ENCODE data around the gene CCDC82. TPM values are rescaled to one million over a fixed set of nuclear protein-coding genes. Genes with fewer than 3 reads are reported as not detected.

The CCDC82 gene
- total RNA-seq, 2 experiments from 2014 or later, result 23.7 to 24.4 TPM

- Mint-ChIP-seq H3K27me3 (no peaks in the 10 kb centered on the region), H3K4me3 (no peak overlapping the region), H3K9me3 (no peaks in the 10 kb centered on the region), H3K27ac (peak overlapping the region; percentile 66), H3K4me1 (ENCODE audit: low read depth) (peaks cover 88% of the 10 kb centered on the region), H3K36me3 (ENCODE audit: low read depth) (peaks cover 83% of the 10 kb centered on the region)
- ChIA-PET CTCF (interaction anchor here (1.1 to 1.5 kb wide), 2 partner anchors 11 to 18 kb away, joined by 4 to 6 read pairs; partner anchors contain the start of gene MAML2), POLR2A (interaction anchor here (0.8 to 1.7 kb wide), 2 partner anchors 11 to 13 kb away, joined by 3 to 5 read pairs; no protein-coding TSS in a partner anchor)
- ATAC-seq (ENCODE audit: poor library complexity) (no peak), DNase-seq (no peak)
- H3K4me3 ChIP-seq (ENCODE audit: low read length), result no peak overlapping the region
- H3K36me3 ChIP-seq (ENCODE audit: insufficient read depth, low read length), result peaks cover 3% of the 10 kb centered on the region
- H3K27me3 ChIP-seq (ENCODE audit: control insufficient read depth in 1 of 2, insufficient read depth in 2 of 2, low read length in 2 of 2), result no peaks in the 10 kb centered on the region
- peaks cover 2% of the 10 kb centered on the region for H3K4me1 ChIP-seq (ENCODE audit: insufficient read depth, low read length)
- H3K9me3 ChIP-seq (ENCODE audit: control insufficient read depth in 1 of 2, insufficient read depth in 1 of 2, low read length in 2 of 2), result no peaks in the 10 kb centered on the region
- intact Hi-C loops (cut with DNase I, micrococcal nuclease), result no loop called here
- TF ChIP-seq CTCF (IDR thresholded peaks at IDR 0.05), result no peak
- H3K27ac ChIP-seq (ENCODE audit: low read depth in 1 of 2, low read length in 2 of 2), result no peak overlapping the region
Observed at GRCh38 chr11:96324912-96325311, 64.8 kb downstream of the CCDC82 start.

- H3K9me3 Mint-ChIP-seq, result no peaks in the 10 kb centered on the region
- no peak for DNase-seq
- ChIA-PET CTCF (interaction anchor here (1.2 kb wide), 1 partner anchor 20 kb away, joined by 6 read pairs; the partner anchor contains the start of gene MAML2), POLR2A (interaction anchor here (1.7 kb wide), 1 partner anchor 15 kb away, joined by 5 read pairs; no protein-coding TSS in a partner anchor)
- H3K4me3 Mint-ChIP-seq, result no peak overlapping the region
- H3K27ac Mint-ChIP-seq, result peak overlapping the region; percentile 60
- peaks cover 77% of the 10 kb centered on the region for H3K36me3 Mint-ChIP-seq (ENCODE audit: low read depth)
- no peaks in the 10 kb centered on the region for H3K27me3 Mint-ChIP-seq
- TF ChIP-seq CTCF (IDR thresholded peaks at IDR 0.05), result no peak
- peaks cover 6% of the 10 kb centered on the region for H3K4me1 ChIP-seq (ENCODE audit: insufficient read depth, low read length)
- no peak for ATAC-seq (ENCODE audit: poor library complexity)
- H3K4me3 ChIP-seq (ENCODE audit: low read length), result no peak overlapping the region
- H3K36me3 ChIP-seq (ENCODE audit: insufficient read depth, low read length), result no peaks in the 10 kb centered on the region
- no peaks in the 10 kb centered on the region for H3K9me3 ChIP-seq (ENCODE audit: control insufficient read depth in 1 of 2, insufficient read depth in 1 of 2, low read length in 2 of 2)
- intact Hi-C loops (cut with DNase I, micrococcal nuclease), result no loop called here
- peaks cover 88% of the 10 kb centered on the region for H3K4me1 Mint-ChIP-seq (ENCODE audit: low read depth)
- no peaks in the 10 kb centered on the region for H3K27me3 ChIP-seq (ENCODE audit: control insufficient read depth in 1 of 2, insufficient read depth in 2 of 2, low read length in 2 of 2)
- H3K27ac ChIP-seq (ENCODE audit: low read depth in 1 of 2, low read length in 2 of 2), result no peak overlapping the region
Observed at GRCh38 chr11:96323642-96323985, 66.1 kb downstream of the CCDC82 start.

- Histone ChIP-seq H3K9me3 (ENCODE audit: control insufficient read depth in 1 of 2, insufficient read depth in 1 of 2, low read length in 2 of 2) (no peaks in the 10 kb centered on the region), H3K36me3 (ENCODE audit: insufficient read depth, low read length) (no peaks in the 10 kb centered on the region), H3K4me3 (ENCODE audit: low read length) (no peak overlapping the region), H3K27ac (ENCODE audit: low read depth in 1 of 2, low read length in 2 of 2) (no peak overlapping the region), H3K27me3 (ENCODE audit: control insufficient read depth in 1 of 2, insufficient read depth in 2 of 2, low read length in 2 of 2) (no peaks in the 10 kb centered on the region), H3K4me1 (ENCODE audit: insufficient read depth, low read length) (peaks cover 6% of the 10 kb centered on the region)
- Mint-ChIP-seq H3K36me3 (ENCODE audit: low read depth) (peaks cover 78% of the 10 kb centered on the region), H3K27ac (peak overlapping the region; percentile 60), H3K4me3 (no peak overlapping the region), H3K27me3 (no peaks in the 10 kb centered on the region), H3K9me3 (no peaks in the 10 kb centered on the region), H3K4me1 (ENCODE audit: low read depth) (peaks cover 89% of the 10 kb centered on the region)
- TF ChIP-seq CTCF (IDR thresholded peaks at IDR 0.05), result no peak
- no peak for ATAC-seq (ENCODE audit: poor library complexity)
- DNase-seq, result no peak
- intact Hi-C loops (cut with DNase I, micrococcal nuclease), result no loop called here
- CTCF ChIA-PET, result interaction anchor here (1.2 kb wide), 1 partner anchor 20 kb away, joined by 6 read pairs; the partner anchor contains the start of gene MAML2
- POLR2A ChIA-PET, result no interaction called here
Observed at GRCh38 chr11:96322775-96323641, 66.7 kb downstream of the CCDC82 start.

Data from CD4-positive, alpha-beta T cell (primary cell).